ENCODE data around the gene SMG9.
"Not testable (repeated sequence)": the region's sequence is repeated elsewhere in the genome, so short reads cannot be mapped to it uniquely, and the experiment has no call there.

DNA sequence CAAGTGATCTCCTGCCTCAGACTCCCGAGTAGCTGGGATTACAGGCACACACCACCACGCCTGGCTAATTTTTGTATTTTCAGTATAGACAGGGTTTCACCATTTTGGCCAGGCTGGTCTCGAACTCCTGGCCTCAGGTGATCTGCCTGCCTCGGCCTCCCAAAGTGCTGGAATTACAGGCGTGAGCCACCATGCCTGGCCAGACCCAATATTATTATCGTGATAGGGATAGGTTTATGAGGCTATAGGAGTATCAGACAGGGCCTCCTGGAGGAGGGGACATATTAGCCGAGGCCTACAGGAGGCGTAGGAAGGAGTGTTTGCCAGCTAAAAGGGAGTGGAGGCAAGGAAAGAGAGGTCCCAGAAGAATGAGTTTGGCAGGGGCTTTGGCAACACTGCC lies 9.9 kb upstream of the SMG9 start:
- not testable (repeated sequence) for TF ChIP-seq CTCF, POLR2A (IDR thresholded peaks at IDR 0.05)
